GM12878 (cell line): ENCODE measurements around the gene ZBTB16. TPM values are rescaled to one million over a fixed set of nuclear protein-coding genes. Genes with fewer than 3 reads are reported as not detected.

Experiments used
- ATAC-seq: fragments of 200-7000 bp; cut with Tn5 transposase; 3 replicates; pipeline ENCODE4 v1.9.1; 2020; ENCODE audit warnings: mild to moderate bottlenecking, moderate library complexity
- BruUV-seq: library from RNA; stranded (reverse); fragments of 400-500 nt; replicated peaks from 2 replicates; lab custom pipeline; 2021; lab: Mats Ljungman, UMichigan
- CTCF ChIA-PET: fragments of 300-600 bp; sonication (Branson Sonifier 250); formaldehyde crosslinking; extraction: SDS; loops from one replicate; lab custom pipeline; 2021; ENCODE audit warnings: inconsistent platforms; lab: Yijun Ruan, JAX
- POLR2A ChIA-PET: fragments of 350-600 bp; formaldehyde crosslinking; extraction: SDS; loops from one replicate; lab custom pipeline; 2021; ENCODE audit warnings: inconsistent platforms; lab: Charles Lee
- RAD21 ChIA-PET: fragments of 300-600 bp; sonication (Branson Sonifier 250); formaldehyde crosslinking; loops from one replicate; lab custom pipeline; 2023; ENCODE audit warnings: antibody characterized with exemption; ENCODE audit not compliant: unreplicated experiment; lab: Charles Lee
- SMC1A ChIA-PET: fragments of 300-600 bp; sonication (Branson Sonifier 250); formaldehyde crosslinking; loops from one replicate; lab custom pipeline; 2023; ENCODE audit not compliant: unreplicated experiment, uncharacterized antibody; lab: Charles Lee
- DNase-seq: peaks from one replicate; pipeline ENCODE4 v3.0.0-alpha.2; 2011; ENCODE audit warnings: low read depth, low spot score
- FAIRE-seq: peaks from 3 replicates; lab custom pipeline; 2011; peaks lifted over from hg19 to GRCh38; lab: Jason Lieb, UNC
- H2AFZ ChIP-seq: 2 replicates; pipeline ENCODE4 v1.6.0; 2011; ENCODE audit warnings: low read depth, low read length, control low read depth; ENCODE audit not compliant: control insufficient read depth
- H3K27ac ChIP-seq: 2 replicates; pipeline ENCODE4 v1.5.1; 2011; ENCODE audit warnings: control low read depth; ENCODE audit not compliant: control insufficient read depth, insufficient read depth
- H3K27me3 ChIP-seq, 2 experiments: replicated peaks in 1 of 2; 2 replicates each; pipeline versions ENCODE4 v1.6.0 to v1.6.1; 2011; ENCODE audit warnings: low read length in 1 of 2; ENCODE audit not compliant: control insufficient read depth in 2 of 2, insufficient read depth in 2 of 2
- H3K36me3 ChIP-seq, 2 experiments: 2 replicates each; pipeline ENCODE4 v1.5.1; 2011; ENCODE audit warnings: low read length in 1 of 2; ENCODE audit not compliant: control insufficient read depth in 2 of 2, insufficient read depth in 2 of 2
- H3K4me1 ChIP-seq: 2 replicates; pipeline ENCODE4 v1.6.1; 2011; ENCODE audit warnings: mild to moderate bottlenecking, low read length, moderate library complexity, mixed read lengths; ENCODE audit not compliant: control insufficient read depth, insufficient read depth
- H3K4me2 ChIP-seq: 2 replicates; pipeline ENCODE4 v1.6.0; 2011; ENCODE audit warnings: control low read depth; ENCODE audit not compliant: control insufficient read depth, insufficient read depth
- H3K4me3 ChIP-seq: fragments of 200-600 bp; sonication (generic); 2 replicates; pipeline ENCODE4 v1.5.1; 2016
- H3K79me2 ChIP-seq: 2 replicates; pipeline ENCODE4 v1.6.0; 2011; ENCODE audit warnings: low read length; ENCODE audit not compliant: control insufficient read depth, insufficient read depth
- H3K9ac ChIP-seq: 2 replicates; pipeline ENCODE4 v1.8.0; 2011; ENCODE audit warnings: low read length, control low read depth, mixed read lengths; ENCODE audit not compliant: control insufficient read depth, insufficient read depth
- H3K9me3 ChIP-seq: replicated peaks from 3 replicates; pipeline ENCODE4 v1.5.1; 2011; ENCODE audit warnings: mild to moderate bottlenecking, low read length; ENCODE audit not compliant: control insufficient read depth, insufficient read depth
- H4K20me1 ChIP-seq: 2 replicates; pipeline ENCODE4 v1.6.0; 2011; ENCODE audit not compliant: control insufficient read depth, insufficient read depth
- CHD2 ChIP-seq: IDR thresholded peaks from 2 replicates; pipeline ENCODE4 v1.6.1; 2011; ENCODE audit warnings: low read depth, low read length, improper control_type of control experiment, borderline replicate concordance
- DPF2 ChIP-seq: fragments of 450-650 bp; IDR thresholded peaks from 2 replicates; pipeline ENCODE4 v1.6.1; 2017; ENCODE audit warnings: mild to moderate bottlenecking
- E4F1 ChIP-seq: fragments of 450-650 bp; IDR thresholded peaks from 2 replicates; pipeline ENCODE4 v1.6.1; 2018; ENCODE audit warnings: borderline replicate concordance, mild to moderate bottlenecking; ENCODE audit not compliant: partially characterized antibody
- ETV6 ChIP-seq, 2 experiments: fragments of 450-650 bp in 1 of 2; IDR thresholded peaks in 1 of 2; conservative IDR thresholded peaks in 1 of 2; 2 replicates each; pipeline ENCODE4 v1.6.1; 2014; ENCODE audit warnings: antibody characterized with exemption in 1 of 2, borderline replicate concordance in 1 of 2, low read depth in 1 of 2, mild to moderate bottlenecking in 1 of 2, moderate library complexity in 1 of 2
- EZH2 ChIP-seq: IDR thresholded peaks from 2 replicates; pipeline ENCODE4 v1.6.1; 2012; ENCODE audit warnings: low read depth, mild to moderate bottlenecking, control low read depth, inconsistent platforms, low read length, borderline replicate concordance; ENCODE audit not compliant: control insufficient read depth
- FOXM1 ChIP-seq: IDR thresholded peaks from 2 replicates; pipeline ENCODE4 v1.6.1; 2012; ENCODE audit warnings: low read depth, mild to moderate bottlenecking, inconsistent platforms, low read length, moderate library complexity
- GATAD2B ChIP-seq: fragments of 450-650 bp; conservative IDR thresholded peaks from 2 replicates; pipeline ENCODE4 v1.6.1; 2017; ENCODE audit warnings: low read depth, mild to moderate bottlenecking, moderate library complexity
- IRF5 ChIP-seq: fragments of 450-650 bp; IDR thresholded peaks from 2 replicates; pipeline ENCODE4 v1.6.1; 2017; ENCODE audit warnings: borderline replicate concordance
- SIX5 ChIP-seq: IDR thresholded peaks from 2 replicates; pipeline ENCODE4 v1.6.1; 2011; ENCODE audit warnings: mild to moderate bottlenecking, low read depth, low read length, moderate library complexity; ENCODE audit not compliant: severe bottlenecking
- SRF ChIP-seq, 2 experiments: IDR thresholded peaks; 2 replicates each; pipeline ENCODE4 v1.6.1; 2011; ENCODE audit warnings: low read depth in 2 of 2, low read length in 2 of 2, mild to moderate bottlenecking in 1 of 2, moderate library complexity in 1 of 2
- ZBTB11 ChIP-seq: fragments of 450-650 bp; formaldehyde crosslinking; IDR thresholded peaks from 2 replicates; pipeline ENCODE4 v1.5.0; 2022; ENCODE audit warnings: mild to moderate bottlenecking, missing genetic modification characterization
- ZBTB40 ChIP-seq: fragments of 450-650 bp; IDR thresholded peaks from 2 replicates; pipeline ENCODE4 v1.6.1; 2016; ENCODE audit warnings: mild to moderate bottlenecking, moderate library complexity, borderline replicate concordance
- WGBS: methylation state at CpG from one replicate; pipeline ENCODE4 v1.1.6; 2016; ENCODE audit warnings: low lambda C conversion rate; ENCODE audit not compliant: insufficient replicate concordance, insufficient coverage; ENCODE audit errors: missing lambda C conversion rate; 5-methylcytosine and 5-hydroxymethylcytosine counted together
- in situ Hi-C: fragments of 300-500 bp; cut with MboI; formaldehyde crosslinking; loops from 9 replicates; pipeline ENCODE4 v1.14.3; 2018; ENCODE audit warnings: mixed read lengths
- intact Hi-C: fragments of 100-400 bp; cut with micrococcal nuclease; formaldehyde crosslinking; loops from one replicate; pipeline ENCODE4 v1.14.2; 2022; ENCODE audit not compliant: unreplicated experiment
- polyA plus RNA-seq, 11 experiments: library from polyadenylated mRNA; depleted of rRNA in 4 of 11; unstranded in 6 of 11; stranded (reverse) in 5 of 11; fragments of >200 nt; fragmentation: Nextera tagmentation in 4 of 11; fragmentation: Illumina TruSeq in 1 of 11; extraction: Ambion mirVana in 4 of 11; extraction: Trizol in 1 of 11; gene quantifications; 1 replicate in 1 of 11; 2 replicates in 10 of 11; pipeline versions ENCODE4 v1.2.1 to v1.2.3, GENCODE V29; 2011 to 2016; ENCODE audit warnings: inconsistent platforms in 2 of 11, missing spikeins in 2 of 11, low read depth in 1 of 11
- total RNA-seq, 4 experiments: library from RNA; depleted of rRNA in 3 of 4; stranded (reverse); fragments of >200 nt in 3 of 4; fragmentation: Illumina TruSeq in 1 of 4; extraction: Trizol in 1 of 4; gene quantifications; 2 replicates each; pipeline versions ENCODE4 v1.2.1 to v1.2.3, GENCODE V29; 2013 to 2021

ZBTB16 gene
- total and polyA plus RNA-seq, 10 of the 15 experiments (the other 5 are each of a cell fraction or from before 2014, with no cell fraction given) = 0.38 TPM; not detected in 9

- Histone ChIP-seq H3K27ac (no peak overlapping the region), H3K9ac (no peak overlapping the region), H3K9me3 (no peaks in the 10 kb centered on the region), H2AFZ (no peak overlapping the region), H3K79me2 (no peaks in the 10 kb centered on the region), H3K4me2 (no peak overlapping the region), H3K4me1 (no peaks in the 10 kb centered on the region), H3K4me3 (no peak overlapping the region), H4K20me1 (no peaks in the 10 kb centered on the region), H3K36me3 (no peaks in the 10 kb centered on the region), H3K27me3 (peaks cover 0 to 5% of the 10 kb centered on the region in 2 experiments; a peak in 1 of 4 replicates)
- CTCF ChIA-PET = no interaction called here
- in situ Hi-C loops = no loop called here
- no peak for DNase-seq
- RAD21 ChIA-PET = no interaction called here
- no TSS peak for BruUV-seq
- SMC1A ChIA-PET = no interaction called here
- 36% methylated on average over 5 of the region's 5 CpGs for WGBS
- intact Hi-C loops = no loop called here
- POLR2A ChIA-PET = interaction anchor here (0.6 kb wide), 1 partner anchor 410 kb away, joined by 4 read pairs; no protein-coding TSS in a partner anchor
- FAIRE-seq = no peak
- no peak for ATAC-seq
- no peak for TF ChIP-seq EZH2
- TF ChIP-seq E4F1 = no peak
- TF ChIP-seq IRF5 = no peak
- TF ChIP-seq SRF (IDR thresholded peaks at IDR 0.05; ENCODE audit: low read depth in 2 of 2, low read length in 2 of 2) = no peak
- TF ChIP-seq CHD2 = no peak
- no peak for TF ChIP-seq DPF2
- no peak for TF ChIP-seq ZBTB11 (CRISPR knock-in tag)
- TF ChIP-seq SIX5 = no peak
- no peak for TF ChIP-seq GATAD2B
- no peak for TF ChIP-seq ETV6 (conservative IDR thresholded peaks at IDR 0.05 in 1 of 2, IDR thresholded peaks at IDR 0.05 in 1 of 2; ENCODE audit: borderline replicate concordance in 1 of 2, low read depth in 1 of 2)
- TF ChIP-seq FOXM1 = no peak
- TF ChIP-seq ZBTB40 = no peak
Measured at GRCh38 chr11:114173843-114174242, 114.3 kb downstream of the ZBTB16 start.
